Osteocyte (in vitro differentiated cells): ENCODE results near the gene CCDC148. TPM values are rescaled to one million over a fixed set of nuclear protein-coding genes. Genes with fewer than 3 reads are reported as not detected.

Source experiments
- DNase-seq: peaks from one replicate; pipeline ENCODE4 v3.0.0; 2021; ENCODE audit warnings: mixed read lengths; ENCODE audit not compliant: unreplicated experiment; ENCODE audit errors: extremely low spot score
- H3K27ac Mint-ChIP-seq: one replicate; pipeline ENCODE4 v1.8.0; 2021; ENCODE audit warnings: mild to moderate bottlenecking, mixed read lengths; ENCODE audit not compliant: unreplicated experiment
- H3K27me3 Mint-ChIP-seq: one replicate; pipeline ENCODE4 v1.8.0; 2021; ENCODE audit warnings: mixed read lengths; ENCODE audit not compliant: unreplicated experiment
- H3K36me3 Mint-ChIP-seq: one replicate; pipeline ENCODE4 v1.8.0; 2021; ENCODE audit warnings: mixed read lengths; ENCODE audit not compliant: unreplicated experiment
- H3K4me1 Mint-ChIP-seq: one replicate; pipeline ENCODE4 v1.8.0; 2021; ENCODE audit warnings: mixed read lengths; ENCODE audit not compliant: unreplicated experiment
- H3K4me3 Mint-ChIP-seq: one replicate; pipeline ENCODE4 v1.8.0; 2021; ENCODE audit warnings: mild to moderate bottlenecking, moderate library complexity, mixed read lengths; ENCODE audit not compliant: unreplicated experiment
- H3K9me3 Mint-ChIP-seq: one replicate; pipeline ENCODE4 v1.8.0; 2021; ENCODE audit warnings: mixed read lengths; ENCODE audit not compliant: unreplicated experiment
- total RNA-seq: library from RNA; stranded (reverse); gene quantifications from 2 replicates; pipeline ENCODE4 v1.2.1, GENCODE V29; 2021
- TF ChIP-seq, protein P1 (sequence below): fragments of 200-600 bp; sonication (generic); IDR thresholded peaks from 2 replicates; pipeline ENCODE4 v1.5.0; 2021; ENCODE audit warnings: antibody characterized with exemption, mild to moderate bottlenecking, moderate library complexity

Gene CCDC148
- total RNA-seq, 1 donor from 2014 or later, result 2.8 TPM

DNA sequence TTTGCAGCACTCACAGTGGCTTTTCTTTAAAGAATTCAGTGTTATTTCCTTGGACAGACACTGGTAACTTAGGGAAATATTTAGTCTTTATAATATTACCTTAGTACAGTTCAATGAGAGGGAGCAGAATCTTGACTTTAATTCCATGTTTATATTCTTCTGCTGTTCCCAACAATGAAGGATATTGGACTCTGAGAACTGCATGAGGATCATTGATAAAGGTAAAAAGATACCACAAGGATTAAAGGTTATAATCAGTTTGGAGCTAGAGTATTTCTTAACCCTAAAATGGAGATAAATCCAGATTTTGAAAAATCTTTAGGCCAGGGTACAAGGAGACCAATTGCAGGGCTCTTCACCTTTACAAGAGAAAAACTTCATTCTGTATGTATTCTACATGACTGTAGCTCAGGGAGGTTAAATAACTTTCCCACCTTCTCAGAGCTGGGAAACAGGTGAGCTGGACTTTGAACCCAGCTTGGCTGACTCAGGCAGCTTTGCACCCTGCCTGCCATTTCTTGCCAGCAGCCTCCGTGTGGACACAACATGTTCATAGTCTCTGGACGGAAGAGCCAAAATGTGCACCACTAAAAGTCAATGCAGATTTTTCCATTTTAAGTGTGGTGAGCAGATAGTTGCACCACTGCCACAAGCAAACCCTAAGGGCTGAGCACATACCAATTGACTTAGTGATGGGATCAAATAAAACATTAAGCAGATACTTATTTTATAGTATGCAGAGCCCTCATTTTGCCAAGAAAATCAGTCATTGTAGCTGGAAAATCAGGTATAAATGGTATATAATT is 328.2 kb downstream of the CCDC148 start:
- Mint-ChIP-seq H3K27me3 (peaks cover 8% of the 10 kb centered on the region), H3K36me3 (no peaks in the 10 kb centered on the region), H3K4me1 (peaks cover 6% of the 10 kb centered on the region), H3K4me3 (no peak overlapping the region), H3K27ac (no peak overlapping the region), H3K9me3 (no peaks in the 10 kb centered on the region)
- TF ChIP-seq, protein P1, sequence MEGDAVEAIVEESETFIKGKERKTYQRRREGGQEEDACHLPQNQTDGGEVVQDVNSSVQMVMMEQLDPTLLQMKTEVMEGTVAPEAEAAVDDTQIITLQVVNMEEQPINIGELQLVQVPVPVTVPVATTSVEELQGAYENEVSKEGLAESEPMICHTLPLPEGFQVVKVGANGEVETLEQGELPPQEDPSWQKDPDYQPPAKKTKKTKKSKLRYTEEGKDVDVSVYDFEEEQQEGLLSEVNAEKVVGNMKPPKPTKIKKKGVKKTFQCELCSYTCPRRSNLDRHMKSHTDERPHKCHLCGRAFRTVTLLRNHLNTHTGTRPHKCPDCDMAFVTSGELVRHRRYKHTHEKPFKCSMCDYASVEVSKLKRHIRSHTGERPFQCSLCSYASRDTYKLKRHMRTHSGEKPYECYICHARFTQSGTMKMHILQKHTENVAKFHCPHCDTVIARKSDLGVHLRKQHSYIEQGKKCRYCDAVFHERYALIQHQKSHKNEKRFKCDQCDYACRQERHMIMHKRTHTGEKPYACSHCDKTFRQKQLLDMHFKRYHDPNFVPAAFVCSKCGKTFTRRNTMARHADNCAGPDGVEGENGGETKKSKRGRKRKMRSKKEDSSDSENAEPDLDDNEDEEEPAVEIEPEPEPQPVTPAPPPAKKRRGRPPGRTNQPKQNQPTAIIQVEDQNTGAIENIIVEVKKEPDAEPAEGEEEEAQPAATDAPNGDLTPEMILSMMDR, result no peak
- no peak for DNase-seq

DNA sequence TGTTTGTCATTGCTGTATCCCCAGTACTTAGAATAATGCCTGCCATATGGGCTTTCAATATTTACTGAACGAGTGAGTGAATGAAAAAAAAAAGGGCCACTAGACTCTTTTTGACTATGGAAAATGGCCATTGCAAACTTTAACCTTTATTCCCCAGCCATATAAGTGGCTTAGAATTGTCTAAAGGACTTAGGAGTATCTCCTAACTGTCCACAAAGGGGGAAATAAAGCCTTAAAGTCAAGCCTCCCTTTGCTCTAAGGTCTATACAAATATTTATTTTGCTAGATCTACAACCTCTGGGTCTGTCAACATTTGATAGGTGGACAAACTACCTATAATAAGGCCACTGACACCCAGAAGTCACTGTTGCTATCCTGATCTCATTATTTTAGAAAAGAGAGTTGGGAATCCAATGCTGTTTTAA is 329.2 kb downstream of the CCDC148 start:
- TF ChIP-seq, protein P1, result no peak
- DNase-seq, result no peak
- no peaks in the 10 kb centered on the region for H3K9me3 Mint-ChIP-seq
- no peak overlapping the region for H3K4me3 Mint-ChIP-seq
- peaks cover 3% of the 10 kb centered on the region for H3K4me1 Mint-ChIP-seq
- peaks cover 9% of the 10 kb centered on the region for H3K27me3 Mint-ChIP-seq
- H3K36me3 Mint-ChIP-seq, result no peaks in the 10 kb centered on the region
- H3K27ac Mint-ChIP-seq, result no peak overlapping the region

DNA sequence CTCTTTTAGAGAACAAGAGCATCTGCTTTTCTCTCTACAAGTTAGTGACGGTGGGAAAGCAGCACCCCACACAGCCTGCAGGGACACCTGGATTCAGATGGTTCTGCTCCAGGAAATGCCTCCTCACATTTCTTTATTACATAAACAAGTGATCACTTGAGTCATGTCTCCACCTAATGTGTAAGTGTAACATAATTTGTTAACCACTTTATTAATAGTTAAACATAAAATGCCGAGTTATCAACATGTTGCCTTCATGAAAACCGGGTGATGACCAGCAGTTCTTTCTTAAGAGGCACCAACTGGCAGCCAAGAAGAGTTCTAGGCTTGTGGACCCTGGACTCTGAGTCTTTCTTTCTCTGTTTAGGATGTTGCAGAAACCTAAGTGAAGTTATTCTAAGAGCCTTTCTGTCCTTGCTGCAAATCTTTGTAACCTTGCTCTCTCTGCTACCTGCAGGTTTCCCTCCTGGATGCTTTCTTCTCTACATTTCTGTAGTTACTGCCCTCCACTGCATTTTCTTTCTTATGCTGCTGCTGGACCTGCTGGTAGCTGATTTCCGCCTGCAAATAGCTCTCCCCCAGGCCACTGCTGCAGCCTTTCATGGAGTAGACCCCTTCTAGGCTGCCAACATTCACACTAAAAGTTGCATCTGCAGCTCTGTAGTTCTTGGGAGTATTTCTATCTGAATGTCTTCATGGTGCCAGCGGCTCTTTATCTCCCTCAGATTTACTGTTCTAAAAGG is 330.6 kb downstream of the CCDC148 start:
- no peak overlapping the region for H3K27ac Mint-ChIP-seq
- no peaks in the 10 kb centered on the region for H3K9me3 Mint-ChIP-seq
- no peak overlapping the region for H3K4me3 Mint-ChIP-seq
- H3K27me3 Mint-ChIP-seq, result peaks cover 9% of the 10 kb centered on the region
- peaks cover 3% of the 10 kb centered on the region for H3K4me1 Mint-ChIP-seq
- DNase-seq, result no peak
- TF ChIP-seq, protein P1, result no peak
- H3K36me3 Mint-ChIP-seq, result no peaks in the 10 kb centered on the region

DNA sequence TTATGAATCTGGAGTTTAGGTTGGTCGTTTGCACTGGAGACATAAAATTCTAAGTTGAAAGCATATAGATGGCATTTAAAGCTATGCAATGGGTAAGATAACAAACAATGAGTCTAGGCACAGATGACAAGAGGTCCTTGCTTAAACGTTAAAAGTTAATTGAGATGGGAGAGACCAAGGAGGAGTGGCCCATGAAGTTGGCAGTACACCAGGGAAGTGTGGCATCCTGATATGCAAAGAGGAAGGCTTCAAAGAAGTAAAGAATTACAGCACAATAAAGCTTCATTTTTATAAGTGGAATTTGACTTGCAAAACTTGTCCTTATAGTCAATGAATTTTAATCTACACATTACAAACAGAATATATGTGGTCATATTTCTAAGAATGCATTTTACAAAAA is 331.7 kb downstream of the CCDC148 start:
- Mint-ChIP-seq H3K27ac (no peak overlapping the region), H3K4me3 (no peak overlapping the region), H3K9me3 (no peaks in the 10 kb centered on the region), H3K36me3 (no peaks in the 10 kb centered on the region), H3K4me1 (no peaks in the 10 kb centered on the region), H3K27me3 (peaks cover 9% of the 10 kb centered on the region)
- TF ChIP-seq, protein P1, result no peak
- DNase-seq, result no peak

Other genes with a start within 250 kb of the CCDC148 start
- 119 TPM in 2 replicates for gene PKP4, start 199 bp upstream of the CCDC148 start, total RNA-seq